NCI-H2081 treated with DMSO at 0.1 percent for 48 hours (cell line): ENCODE data around the gene PCDHGB2.
"Not testable (repeated sequence)": the region's sequence is repeated elsewhere in the genome, so short reads cannot be mapped to it uniquely, and the experiment has no call there.

Experiments
- DNase-seq: peaks from one replicate; lab custom pipeline; 2025; lab: John Stamatoyannopoulos, UW

PCDHGB2 gene

GRCh38 chr5:141349917-141350619, 9.7 kb upstream of the PCDHGB2 start, which contains the start of gene PCDHGB1:
TSS of gene PCDHGB1 (plus strand) at chr5:141350099. CDS start at chr5:141350261, 162 bp downstream.
- DNase-seq = peak; percentile 64

- no peak for DNase-seq
These were observed 8.2 kb upstream of the PCDHGB2 start for GRCh38 chr5:141351591-141351990.

GRCh38 chr5:141354900-141355469, 4.8 kb upstream of the PCDHGB2 start, which contains the start of gene PCDHGA4:
TSS of gene PCDHGA4 (plus strand) at chr5:141355021. CDS start at chr5:141355108, 87 bp downstream.
- DNase-seq = no peak

- DNase-seq = no peak
These were observed 4.2 kb upstream of the PCDHGB2 start for GRCh38 chr5:141355641-141356040.

GRCh38 chr5:141356133-141356532, 3.7 kb upstream of the PCDHGB2 start:
- DNase-seq = no peak

- DNase-seq = no peak
These were observed 2.8 kb upstream of the PCDHGB2 start for GRCh38 chr5:141356950-141357349.

- DNase-seq = no peak
These were observed 891 bp downstream of the PCDHGB2 start for GRCh38 chr5:141360685-141361084.

- DNase-seq = no peak
These were observed 2.9 kb downstream of the PCDHGB2 start for GRCh38 chr5:141362719-141363118.

- no peak for DNase-seq
These were observed 4.3 kb downstream of the PCDHGB2 start, which contains the start of gene PCDHGA5 for GRCh38 chr5:141363952-141364660. TSS of gene PCDHGA5 (plus strand) at chr5:141364162. CDS start at chr5:141364331, 169 bp downstream.

- DNase-seq = no peak
These were observed 6.5 kb downstream of the PCDHGB2 start for GRCh38 chr5:141366016-141366896.

GRCh38 chr5:141369994-141370848, 10.4 kb downstream of the PCDHGB2 start, which contains the start of gene PCDHGB3:
TSS of gene PCDHGB3 (plus strand) at chr5:141370242. CDS start at chr5:141370395, 153 bp downstream.
- DNase-seq = no peak

- no peak for DNase-seq
These were observed 12.0 kb downstream of the PCDHGB2 start for GRCh38 chr5:141371572-141372475.

GRCh38 chr5:141373673-141374317, 14.0 kb downstream of the PCDHGB2 start, which contains the start of gene PCDHGA6:
TSS of gene PCDHGA6 (plus strand) at chr5:141373891. CDS start at chr5:141374084, 193 bp downstream.
- no peak for DNase-seq

GRCh38 chr5:141374627-141375026, 14.8 kb downstream of the PCDHGB2 start:
- no peak for DNase-seq

GRCh38 chr5:141375444-141376155, 15.8 kb downstream of the PCDHGB2 start:
- DNase-seq = not testable (repeated sequence)

- DNase-seq = no peak
These were observed 22.9 kb downstream of the PCDHGB2 start, which contains the start of gene PCDHGA7 for GRCh38 chr5:141382469-141383294. TSS of gene PCDHGA7 (plus strand) at chr5:141382742. CDS start at chr5:141382900, 158 bp downstream.

- DNase-seq = no peak
These were observed 23.6 kb downstream of the PCDHGB2 start for GRCh38 chr5:141383345-141383744.
